ENCODE data around the gene ACAP3. TPM values are rescaled to one million over a fixed set of nuclear protein-coding genes. Genes with fewer than 3 reads are reported as not detected.
"Not testable (repeated sequence)": the region's sequence is repeated elsewhere in the genome, so short reads cannot be mapped to it uniquely, and the experiment has no call there.

Gene ACAP3
- total RNA-seq, 4 donors from 2014 or later: 98.8 to 189 (median 115) TPM

- TF ChIP-seq POLR2A (IDR thresholded peaks at IDR 0.05): no peak
- TF ChIP-seq, protein P1, sequence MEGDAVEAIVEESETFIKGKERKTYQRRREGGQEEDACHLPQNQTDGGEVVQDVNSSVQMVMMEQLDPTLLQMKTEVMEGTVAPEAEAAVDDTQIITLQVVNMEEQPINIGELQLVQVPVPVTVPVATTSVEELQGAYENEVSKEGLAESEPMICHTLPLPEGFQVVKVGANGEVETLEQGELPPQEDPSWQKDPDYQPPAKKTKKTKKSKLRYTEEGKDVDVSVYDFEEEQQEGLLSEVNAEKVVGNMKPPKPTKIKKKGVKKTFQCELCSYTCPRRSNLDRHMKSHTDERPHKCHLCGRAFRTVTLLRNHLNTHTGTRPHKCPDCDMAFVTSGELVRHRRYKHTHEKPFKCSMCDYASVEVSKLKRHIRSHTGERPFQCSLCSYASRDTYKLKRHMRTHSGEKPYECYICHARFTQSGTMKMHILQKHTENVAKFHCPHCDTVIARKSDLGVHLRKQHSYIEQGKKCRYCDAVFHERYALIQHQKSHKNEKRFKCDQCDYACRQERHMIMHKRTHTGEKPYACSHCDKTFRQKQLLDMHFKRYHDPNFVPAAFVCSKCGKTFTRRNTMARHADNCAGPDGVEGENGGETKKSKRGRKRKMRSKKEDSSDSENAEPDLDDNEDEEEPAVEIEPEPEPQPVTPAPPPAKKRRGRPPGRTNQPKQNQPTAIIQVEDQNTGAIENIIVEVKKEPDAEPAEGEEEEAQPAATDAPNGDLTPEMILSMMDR (IDR thresholded peaks at IDR 0.05): no peak
- DNase-seq (ENCODE audit: low spot score in 2 of 2): no peak
- intact Hi-C loops (cut with DNase I; ENCODE audit: low total_unique reads): no loop called here
- H3K4me3 ChIP-seq (ENCODE audit: low read depth, poor library complexity, severe bottlenecking): no peak overlapping the region
- 74 to 82% methylated on average over 12 to 13 of the region's 23 CpGs for whole genome bisulfite sequencing, 2 donors
These were observed 13.1 kb upstream of the ACAP3 start for GRCh38 chr1:1320666-1321448.

DNA sequence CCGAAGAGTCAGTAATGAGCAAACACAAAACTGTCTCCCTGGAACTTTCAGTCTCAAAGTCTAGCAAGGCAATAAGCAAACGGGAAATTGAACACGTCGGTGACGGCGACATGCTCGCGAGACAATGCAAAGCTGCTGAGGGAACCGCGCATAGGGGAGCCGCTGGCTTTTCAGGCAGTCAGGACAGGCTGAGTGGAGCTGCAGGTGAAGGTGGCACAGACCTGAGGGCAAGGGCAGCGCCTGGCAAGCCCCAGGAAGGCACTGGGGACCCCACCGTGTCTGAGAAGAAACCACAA, 11.9 kb upstream of the ACAP3 start:
- intact Hi-C loops (cut with DNase I; ENCODE audit: low total_unique reads): no loop called here
- no peak overlapping the region for H3K4me3 ChIP-seq (ENCODE audit: low read depth, poor library complexity, severe bottlenecking)
- 90 to 91% methylated on average over 13 of the region's 13 CpGs for WGBS, 2 donors
- TF ChIP-seq POLR2A (IDR thresholded peaks at IDR 0.05): no peak
- TF ChIP-seq, protein P1 (IDR thresholded peaks at IDR 0.05): no peak
- DNase-seq (ENCODE audit: low spot score in 2 of 2): no peak

DNA sequence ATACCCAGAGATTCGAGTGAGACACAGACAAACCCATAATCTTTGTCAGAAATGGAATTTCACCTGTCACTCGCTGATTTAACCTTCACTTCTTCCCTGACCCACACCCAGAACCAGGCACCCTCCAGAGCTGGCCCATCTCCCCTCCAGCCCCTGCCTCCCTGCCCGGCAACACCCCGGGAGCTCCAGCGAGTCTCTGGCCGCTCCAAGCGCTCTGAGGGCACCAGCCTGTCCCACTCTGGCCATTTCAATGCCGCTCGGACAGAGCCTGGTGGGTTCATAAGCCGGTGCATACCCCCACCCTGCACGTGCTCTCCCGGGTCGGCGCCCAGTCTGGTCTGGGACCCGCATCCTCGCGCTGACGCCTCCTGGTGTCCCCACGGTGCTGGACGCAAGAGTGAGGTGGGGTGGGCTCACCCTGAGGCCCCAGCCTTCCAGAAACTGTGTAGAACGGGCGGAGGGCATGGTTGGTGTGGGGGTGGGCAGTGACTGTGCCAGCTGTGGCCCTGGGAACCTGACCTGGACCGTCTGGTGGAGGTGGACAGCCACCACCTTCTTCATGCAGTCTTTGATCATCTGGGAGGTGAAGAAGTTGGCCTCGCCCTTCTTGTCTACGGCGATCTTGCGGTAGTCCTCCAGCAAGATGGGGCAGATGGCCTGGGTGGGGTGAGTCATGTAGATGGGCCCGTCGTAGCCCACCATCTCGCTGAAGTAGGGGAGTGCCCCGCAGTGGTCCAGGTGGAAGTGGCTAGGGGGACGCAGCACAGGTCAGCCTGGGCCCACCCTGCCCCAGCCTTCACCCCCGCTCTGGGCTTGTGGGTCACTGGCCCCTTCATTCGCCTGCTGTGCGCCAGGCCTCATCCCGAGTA, 11.3 kb upstream of the ACAP3 start:
- TF ChIP-seq, protein P1 (IDR thresholded peaks at IDR 0.05): no peak
- TF ChIP-seq POLR2A (IDR thresholded peaks at IDR 0.05): no peak
- H3K4me3 ChIP-seq (ENCODE audit: low read depth, poor library complexity, severe bottlenecking): no peak overlapping the region
- intact Hi-C loops (cut with DNase I; ENCODE audit: low total_unique reads): no loop called here
- 88 to 89% methylated on average over 26 to 30 of the region's 36 CpGs for WGBS, 2 donors
- DNase-seq (ENCODE audit: low spot score in 2 of 2): no peak

DNA sequence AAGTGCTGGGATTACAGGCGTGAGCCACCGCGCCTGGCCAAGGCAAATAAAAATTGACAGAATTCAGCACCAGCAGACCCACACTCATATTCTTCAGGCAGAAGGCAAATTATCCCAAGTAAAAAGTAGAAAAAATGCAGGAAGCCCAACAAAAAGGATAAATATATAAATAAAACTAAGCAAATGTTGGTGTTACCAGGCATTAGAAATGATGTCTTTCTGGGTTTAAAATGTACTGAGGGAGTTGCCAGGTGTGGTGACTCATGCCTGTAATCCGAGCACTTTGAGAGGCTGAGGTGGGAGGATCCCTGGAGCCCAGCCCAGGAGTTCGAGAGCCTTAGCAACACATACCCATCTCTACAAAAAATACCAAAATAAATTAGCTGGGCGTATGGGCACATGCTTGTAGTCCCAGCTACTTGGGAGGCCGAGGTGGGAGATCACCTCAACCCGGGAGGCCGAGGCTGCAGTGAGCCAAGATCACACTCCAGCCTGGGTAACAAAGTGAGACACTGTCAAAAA, 10.5 kb upstream of the ACAP3 start:
- WGBS, 2 donors: 40 to 50% methylated on average over 9 of the region's 9 CpGs
- TF ChIP-seq POLR2A (IDR thresholded peaks at IDR 0.05): no peak
- TF ChIP-seq, protein P1 (IDR thresholded peaks at IDR 0.05): no peak
- DNase-seq (ENCODE audit: low spot score in 2 of 2): peak; percentile 85 to 94
- intact Hi-C loops (cut with DNase I; ENCODE audit: low total_unique reads): no loop called here
- no peak overlapping the region for H3K4me3 ChIP-seq (ENCODE audit: low read depth, poor library complexity, severe bottlenecking)

- WGBS, 2 donors: 82 to 89% methylated on average over 6 of the region's 6 CpGs
- TF ChIP-seq POLR2A (IDR thresholded peaks at IDR 0.05): no peak
- TF ChIP-seq, protein P1 (IDR thresholded peaks at IDR 0.05): no peak
- DNase-seq (ENCODE audit: low spot score in 2 of 2): no peak
- H3K4me3 ChIP-seq (ENCODE audit: low read depth, poor library complexity, severe bottlenecking): no peak overlapping the region
- intact Hi-C loops (cut with DNase I; ENCODE audit: low total_unique reads): no loop called here
These were observed 9.7 kb upstream of the ACAP3 start for GRCh38 chr1:1317420-1317819.

- DNase-seq (ENCODE audit: low spot score in 2 of 2); H3K4me3 ChIP-seq (ENCODE audit: low read depth, poor library complexity, severe bottlenecking); intact Hi-C loops (cut with DNase I; ENCODE audit: low total_unique reads): not testable (repeated sequence)
- 86 to 89% methylated on average over 8 of the region's 8 CpGs for WGBS, 2 donors
These were observed 8.5 kb upstream of the ACAP3 start for GRCh38 chr1:1316199-1316598.

Data from lower leg skin (tissue), 4 donors.